Stimulated activated CD4-positive, alpha-beta T cell treated with anti-CD3 and anti-CD28 coated beads, Interleukin-1b, Interleukin-23, amount 100 ng/mL, for 1 hour (primary cell): ENCODE measurements around the gene RHBDL1.

ENCODE experiments used
- DNase-seq, 2 donors: peaks; one replicate each; pipeline ENCODE4 v3.0.0-alpha.2; 2020; ENCODE audit warnings: low read depth in 2 of 2

The RHBDL1 gene

GRCh38 chr16:672851-673250 lies 2.6 kb upstream of the RHBDL1 start:
- DNase-seq = no peak

GRCh38 chr16:673399-673991 lies 2.0 kb upstream of the RHBDL1 start:
- DNase-seq = no peak

DNA sequence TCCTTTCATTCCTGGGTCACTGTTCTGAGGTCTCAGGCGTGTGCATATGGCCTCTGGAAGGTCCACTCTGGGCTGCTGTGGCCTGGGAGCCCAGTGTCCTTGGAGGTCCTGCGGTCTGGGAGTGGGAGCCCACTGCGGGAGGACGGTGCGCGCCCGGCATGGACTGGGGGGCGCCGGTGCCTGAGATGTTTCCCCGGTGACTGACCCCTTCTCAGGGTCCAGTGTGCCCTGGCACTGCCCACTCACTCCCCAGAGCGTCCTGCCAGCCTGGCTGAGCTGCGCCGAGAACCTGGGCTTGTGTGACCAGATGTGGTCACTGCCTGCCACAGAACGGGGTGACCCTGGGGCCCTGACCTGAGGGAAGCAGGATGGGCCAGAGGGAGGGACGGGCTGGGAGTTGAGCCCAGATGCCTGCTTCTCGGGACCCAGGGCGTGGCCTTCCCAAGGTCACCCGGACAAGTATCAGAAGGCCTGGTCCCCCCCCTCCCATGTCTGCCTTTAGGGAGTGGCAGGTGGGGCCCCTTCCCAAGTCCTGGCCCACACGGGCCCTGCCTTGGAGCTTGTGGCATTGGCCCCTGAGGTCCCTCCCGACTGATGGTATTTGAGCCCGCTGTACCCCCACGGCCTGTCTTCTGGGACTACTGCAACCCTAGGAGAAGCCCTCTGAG lies 1.1 kb upstream of the RHBDL1 start:
- no peak for DNase-seq

DNA sequence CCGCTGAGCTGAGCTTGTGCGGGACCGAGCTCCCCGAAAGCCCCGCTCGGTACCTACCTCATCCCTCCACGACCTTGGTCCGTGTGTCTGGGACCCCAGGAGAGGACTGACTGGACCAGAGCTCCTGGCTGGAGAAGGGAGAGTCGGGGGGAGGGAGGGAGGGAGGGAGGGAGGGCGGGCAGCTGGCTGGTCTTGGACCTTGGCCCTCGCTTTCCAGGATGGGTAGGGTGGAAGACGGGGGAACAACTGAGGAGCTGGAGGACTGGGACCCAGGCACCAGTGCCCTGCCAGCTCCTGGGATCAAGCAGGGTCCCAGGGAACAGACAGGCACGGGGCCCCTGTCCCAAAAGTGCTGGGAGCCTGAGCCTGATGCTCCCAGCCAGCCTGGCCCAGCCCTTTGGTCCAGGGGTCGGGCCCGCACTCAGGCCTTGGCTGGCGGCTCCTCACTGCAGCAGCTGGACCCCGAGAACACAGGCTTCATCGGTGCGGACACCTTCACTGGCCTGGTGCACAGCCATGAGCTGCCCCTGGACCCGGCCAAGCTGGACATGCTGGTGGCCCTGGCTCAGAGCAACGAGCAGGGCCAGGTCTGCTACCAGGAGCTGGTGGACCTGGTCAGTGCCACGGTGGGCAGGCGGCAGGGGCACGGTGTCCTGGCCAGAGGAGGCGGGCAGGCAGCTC lies 553 bp downstream of the RHBDL1 start:
- DNase-seq = no peak

DNA sequence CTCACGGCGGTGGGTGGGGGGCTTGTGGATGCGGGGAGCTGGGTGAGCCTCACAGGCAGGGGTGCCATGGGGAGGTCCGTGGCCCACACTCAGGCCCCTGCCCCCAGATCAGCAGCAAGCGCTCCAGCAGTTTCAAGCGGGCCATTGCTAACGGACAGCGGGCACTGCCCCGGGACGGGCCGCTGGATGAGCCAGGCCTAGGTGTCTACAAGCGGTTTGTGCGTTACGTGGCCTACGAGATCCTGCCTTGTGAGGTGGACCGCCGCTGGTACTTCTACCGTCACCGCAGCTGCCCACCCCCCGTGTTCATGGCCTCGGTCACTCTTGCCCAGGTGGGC lies 1.1 kb downstream of the RHBDL1 start:
- no peak for DNase-seq

DNA sequence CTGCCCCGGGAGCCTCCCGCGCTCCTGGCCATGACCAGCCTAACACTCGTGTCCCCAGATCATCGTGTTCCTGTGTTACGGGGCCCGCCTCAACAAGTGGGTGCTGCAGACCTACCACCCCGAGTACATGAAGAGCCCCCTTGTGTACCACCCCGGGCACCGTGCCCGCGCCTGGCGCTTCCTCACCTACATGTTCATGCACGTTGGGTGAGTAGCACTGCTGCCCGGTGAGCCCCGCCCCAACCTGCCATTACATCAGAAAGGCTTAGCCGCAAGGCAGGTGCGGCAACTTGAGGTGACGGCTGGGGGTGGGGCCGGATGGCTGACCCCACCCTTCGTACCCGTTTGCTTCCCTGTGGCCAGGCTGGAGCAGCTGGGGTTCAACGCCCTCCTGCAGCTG lies 1.4 kb downstream of the RHBDL1 start:
- no peak for DNase-seq

GRCh38 chr16:677316-678190 lies 2.1 kb downstream of the RHBDL1 start:
- no peak for DNase-seq

- DNase-seq = no peak
Measured at GRCh38 chr16:678209-678857, 2.9 kb downstream of the RHBDL1 start.

- no peak for DNase-seq
Measured at GRCh38 chr16:678858-679813, 3.7 kb downstream of the RHBDL1 start.

GRCh38 chr16:679814-680624 lies 4.5 kb downstream of the RHBDL1 start, which contains the start of gene STUB1:
Gene STUB1 (plus strand): TSS chr16:680410. CDS start chr16:680526, 116 bp downstream.
- DNase-seq = peak; percentile 67 to 89

DNA sequence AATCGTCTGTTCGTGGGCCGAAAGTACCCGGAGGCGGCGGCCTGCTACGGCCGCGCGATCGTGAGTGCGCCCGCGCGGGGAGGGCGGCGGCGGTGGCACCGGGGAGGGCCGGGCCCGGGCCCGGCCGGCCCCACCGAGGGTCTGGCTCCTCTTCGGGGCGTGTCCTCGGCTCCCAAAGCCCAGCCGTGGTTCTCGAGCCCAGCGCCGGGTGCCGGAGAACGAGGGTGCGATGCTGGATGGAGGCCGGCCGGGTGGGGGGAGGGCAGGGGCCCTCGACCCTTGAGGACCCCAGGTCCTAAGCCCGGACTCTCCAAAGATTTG lies 5.1 kb downstream of the RHBDL1 start:
- DNase-seq = no peak

DNA sequence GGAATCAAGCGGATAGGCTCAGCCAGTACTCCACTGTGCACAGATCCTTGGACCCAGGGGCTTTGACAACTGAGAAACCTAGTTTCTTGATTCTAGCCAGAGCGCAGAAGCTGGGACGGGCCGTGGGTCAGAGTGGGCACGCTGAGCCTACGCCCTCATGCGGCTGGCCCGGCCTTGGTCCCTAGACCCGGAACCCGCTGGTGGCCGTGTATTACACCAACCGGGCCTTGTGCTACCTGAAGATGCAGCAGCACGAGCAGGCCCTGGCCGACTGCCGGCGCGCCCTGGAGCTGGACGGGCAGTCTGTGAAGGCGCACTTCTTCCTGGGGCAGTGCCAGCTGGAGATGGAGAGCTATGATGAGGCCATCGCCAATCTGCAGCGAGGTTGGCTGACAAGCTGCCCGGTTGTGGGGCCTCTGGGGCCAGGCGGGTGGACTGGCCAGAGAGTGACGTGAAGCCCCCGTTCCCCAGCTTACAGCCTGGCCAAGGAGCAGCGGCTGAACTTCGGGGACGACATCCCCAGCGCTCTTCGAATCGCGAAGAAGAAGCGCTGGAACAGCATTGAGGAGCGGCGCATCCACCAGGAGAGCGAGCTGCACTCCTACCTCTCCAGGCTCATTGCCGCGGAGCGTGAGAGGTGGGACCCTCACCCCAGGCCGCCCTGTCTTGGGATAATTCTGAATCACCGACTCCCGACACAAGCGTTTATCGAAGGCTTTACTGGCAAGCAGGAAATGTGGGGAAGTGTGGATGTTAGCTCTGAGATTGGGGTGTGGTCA lies 5.7 kb downstream of the RHBDL1 start:
- no peak for DNase-seq

DNA sequence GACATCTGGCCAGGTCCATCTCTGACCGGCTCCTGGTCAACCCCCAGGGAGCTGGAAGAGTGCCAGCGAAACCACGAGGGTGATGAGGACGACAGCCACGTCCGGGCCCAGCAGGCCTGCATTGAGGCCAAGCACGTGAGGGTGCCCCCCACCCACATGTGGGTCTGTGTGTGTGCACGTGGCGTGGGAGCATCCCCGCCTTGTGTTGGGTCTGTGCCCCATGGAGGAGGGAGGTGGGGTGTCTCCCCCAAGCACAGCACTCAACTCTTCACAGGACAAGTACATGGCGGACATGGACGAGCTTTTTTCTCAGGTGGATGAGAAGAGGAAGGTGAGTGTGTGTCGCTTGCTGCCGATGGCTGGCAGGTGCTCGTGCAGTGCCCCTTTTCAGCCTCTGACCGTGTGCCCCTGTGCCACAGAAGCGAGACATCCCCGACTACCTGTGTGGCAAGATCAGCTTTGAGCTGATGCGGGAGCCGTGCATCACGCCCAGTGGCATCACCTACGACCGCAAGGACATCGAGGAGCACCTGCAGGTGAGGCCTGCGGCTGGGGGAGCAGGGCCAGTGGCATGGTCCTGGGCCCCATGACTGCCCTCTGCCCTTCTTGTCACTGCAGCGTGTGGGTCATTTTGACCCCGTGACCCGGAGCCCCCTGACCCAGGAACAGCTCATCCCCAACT lies 6.4 kb downstream of the RHBDL1 start:
- no peak for DNase-seq

- DNase-seq = no peak
Measured at GRCh38 chr16:682493-683395, 7.3 kb downstream of the RHBDL1 start.

GRCh38 chr16:683396-684070 lies 8.1 kb downstream of the RHBDL1 start:
- DNase-seq = no peak

DNA sequence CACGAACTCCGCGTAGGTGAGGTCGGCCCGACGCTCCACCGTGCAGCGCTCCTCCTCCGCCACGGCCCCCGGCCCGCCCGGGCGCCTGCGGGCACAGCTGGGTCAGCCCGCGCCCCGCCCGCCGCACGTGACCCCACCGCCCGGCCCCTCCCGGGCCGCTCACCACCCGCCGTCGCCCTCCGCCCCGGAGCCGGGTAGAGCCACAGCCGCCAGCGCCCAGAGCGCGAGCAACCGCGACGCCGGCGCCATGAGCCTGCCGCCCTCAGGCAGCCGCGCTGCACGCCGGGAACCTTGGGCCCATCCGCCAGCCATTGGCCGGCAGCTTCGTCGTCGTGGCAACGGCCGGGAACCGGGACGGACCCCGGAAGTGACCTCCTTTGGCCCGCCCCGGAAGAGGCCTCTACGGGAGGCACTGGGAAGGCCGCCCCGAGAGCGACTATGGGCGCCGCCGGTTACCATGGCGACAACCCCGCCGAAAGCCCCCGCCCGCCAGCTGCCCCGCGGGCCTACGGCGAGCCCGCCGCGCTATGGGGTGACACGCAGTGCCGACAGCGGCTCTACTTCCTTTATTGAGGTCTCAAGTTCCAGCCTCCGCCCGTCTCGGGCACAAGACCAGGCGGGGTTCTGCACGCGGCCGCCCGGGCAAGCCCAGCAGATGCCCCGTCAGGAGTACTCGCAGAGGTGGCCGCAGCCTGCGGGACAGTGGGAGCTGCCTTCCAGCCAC lies 8.8 kb downstream of the RHBDL1 start, which contains the start of gene JMJD8:
Gene JMJD8, minus strand, starts transcription at position 264 of the 724 bp plus-strand sequence. Its CDS starts 15 bp downstream, at position 249.
- peak; percentile 91 to 98 for DNase-seq
